Stimulated activated CD8-positive, alpha-beta memory T cell treated with anti-CD3 and anti-CD28 coated beads, Interleukin-12 subunit alpha, Interleukin-12 subunit beta, amount 100 ng/mL, for 24 hours (primary cell): Measurements from ENCODE around the gene VPS16.
"Not testable (repeated sequence)": the region's sequence is repeated elsewhere in the genome, so short reads cannot be mapped to it uniquely, and the experiment has no call there.

Experiments used
- DNase-seq: peaks from one replicate; pipeline ENCODE4 v3.0.0-alpha.2; 2020; ENCODE audit errors: extremely low read depth

VPS16 gene

DNA sequence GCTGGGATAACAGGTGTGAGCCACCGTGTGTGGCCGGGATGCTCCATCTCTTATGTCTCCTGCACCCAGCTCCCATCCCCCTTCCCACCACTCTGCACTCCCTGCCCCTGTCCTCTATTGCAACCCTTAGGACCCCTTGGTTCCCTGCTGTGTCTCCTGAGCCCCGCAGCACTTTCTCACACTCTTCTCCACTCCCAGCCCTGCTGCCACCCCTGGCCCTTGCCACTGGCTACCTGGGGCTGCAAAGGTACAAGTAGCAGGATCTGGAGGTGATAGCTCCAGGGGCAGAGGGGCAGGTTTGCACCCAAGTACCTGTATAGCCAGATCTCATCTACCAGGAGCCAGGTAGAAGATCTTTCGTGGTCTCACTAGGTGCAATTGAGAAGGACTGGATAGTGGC is 33.5 kb upstream of the VPS16 start:
- no peak for DNase-seq

DNA sequence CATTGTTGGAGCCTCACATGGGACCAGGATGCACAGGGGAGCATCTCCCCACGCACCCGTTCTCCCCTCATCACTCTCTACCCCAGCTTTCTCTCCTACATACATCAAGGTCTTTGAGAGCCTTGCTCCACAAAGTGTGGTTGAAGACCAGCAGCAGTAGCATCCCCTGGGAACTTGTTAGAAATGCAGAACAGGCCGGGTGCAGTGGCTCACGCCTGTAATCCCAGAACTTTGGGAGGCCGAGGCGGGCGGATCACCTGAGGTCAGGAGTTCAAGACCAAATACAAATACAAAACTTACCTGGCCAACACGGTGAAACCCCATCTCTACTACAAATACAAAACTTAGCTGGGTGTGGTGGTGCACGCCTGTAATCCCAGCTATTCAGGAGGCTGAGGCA is 32.6 kb upstream of the VPS16 start:
- not testable (repeated sequence) for DNase-seq

DNA sequence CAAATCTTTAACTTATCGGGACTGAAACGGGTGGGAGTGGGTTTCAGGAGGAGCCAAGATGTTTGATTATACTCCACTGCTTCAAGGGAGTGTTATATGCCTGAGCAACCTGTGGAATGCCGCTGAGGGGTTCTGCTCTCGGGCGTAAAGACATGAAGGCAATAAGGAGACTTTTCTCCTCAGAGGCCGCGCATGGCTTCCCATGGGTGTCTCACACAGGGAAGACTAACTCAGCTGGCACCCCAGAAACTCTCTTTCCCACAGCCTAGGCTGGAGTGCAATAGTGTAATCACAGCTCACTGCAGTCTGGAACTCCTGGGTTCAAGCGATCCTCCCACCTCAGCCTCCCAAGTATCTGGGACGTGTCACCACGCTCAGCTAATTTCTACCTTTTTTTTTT is 30.9 kb upstream of the VPS16 start:
- no peak for DNase-seq

DNA sequence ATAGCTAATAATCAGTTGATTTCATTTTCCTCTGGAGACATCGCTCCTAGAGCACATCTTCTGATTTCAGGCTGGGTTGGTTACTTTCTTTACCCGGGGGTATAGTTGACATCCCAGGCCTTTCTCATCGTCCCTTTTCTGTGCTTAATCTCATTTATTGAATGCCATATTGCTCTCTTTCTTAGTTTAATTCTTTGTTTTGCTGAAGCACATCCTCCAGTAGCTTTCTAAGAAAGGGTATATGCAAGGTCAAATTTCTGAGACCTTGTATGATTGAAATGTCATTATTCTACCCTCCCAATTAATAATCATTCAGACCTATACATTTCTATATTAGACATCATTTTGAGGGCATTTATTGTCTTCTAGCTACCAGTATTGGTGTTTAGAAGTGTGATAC is 28.4 kb upstream of the VPS16 start:
- DNase-seq = no peak

DNA sequence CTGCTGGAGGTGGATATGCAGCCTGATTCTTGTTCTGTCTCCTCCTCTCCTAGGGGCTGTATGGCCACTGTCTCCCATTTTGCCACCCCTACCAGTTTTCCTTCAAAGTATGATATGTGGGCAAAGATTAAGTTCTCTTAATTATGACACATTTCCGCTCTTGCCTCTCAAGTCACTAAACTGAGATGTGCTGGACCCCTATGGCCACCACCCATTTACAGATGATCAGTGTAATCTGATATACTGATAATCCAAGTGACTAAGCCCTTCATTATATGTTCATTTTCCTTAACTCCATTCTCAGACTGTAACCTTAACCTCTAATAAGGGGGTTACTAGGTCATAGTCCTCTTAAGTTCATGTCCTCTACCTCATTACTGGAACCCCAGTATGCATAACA is 26.5 kb upstream of the VPS16 start:
- no peak for DNase-seq

DNA sequence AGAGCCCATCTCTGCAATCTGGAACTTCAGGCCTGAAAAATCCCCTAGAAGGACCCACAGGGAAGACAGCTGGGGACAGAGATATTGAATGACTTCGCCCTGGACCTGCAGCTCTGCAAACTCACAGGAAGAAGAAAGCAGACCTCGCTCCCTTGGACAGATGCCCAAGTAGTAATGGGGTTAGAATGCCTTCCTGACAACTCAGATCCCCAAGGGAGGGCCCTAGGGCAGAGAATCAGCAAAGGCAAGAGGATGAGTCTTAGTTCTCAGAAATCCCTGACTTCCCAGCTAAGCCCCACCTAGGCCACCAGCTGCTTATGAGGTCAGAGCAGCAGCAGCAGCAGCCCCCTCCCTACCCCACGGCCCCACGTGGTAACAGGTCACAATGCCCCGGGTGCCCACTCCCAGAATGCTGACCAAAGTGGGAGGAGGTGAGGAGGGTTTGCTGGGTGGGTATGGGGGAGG is 25.9 kb upstream of the VPS16 start, which contains the start of gene C20orf141:
Gene C20orf141 (plus strand): TSS at position 401 of the 465 bp plus-strand sequence. CDS start 198 bp downstream, outside the sequence.
- DNase-seq = no peak

DNA sequence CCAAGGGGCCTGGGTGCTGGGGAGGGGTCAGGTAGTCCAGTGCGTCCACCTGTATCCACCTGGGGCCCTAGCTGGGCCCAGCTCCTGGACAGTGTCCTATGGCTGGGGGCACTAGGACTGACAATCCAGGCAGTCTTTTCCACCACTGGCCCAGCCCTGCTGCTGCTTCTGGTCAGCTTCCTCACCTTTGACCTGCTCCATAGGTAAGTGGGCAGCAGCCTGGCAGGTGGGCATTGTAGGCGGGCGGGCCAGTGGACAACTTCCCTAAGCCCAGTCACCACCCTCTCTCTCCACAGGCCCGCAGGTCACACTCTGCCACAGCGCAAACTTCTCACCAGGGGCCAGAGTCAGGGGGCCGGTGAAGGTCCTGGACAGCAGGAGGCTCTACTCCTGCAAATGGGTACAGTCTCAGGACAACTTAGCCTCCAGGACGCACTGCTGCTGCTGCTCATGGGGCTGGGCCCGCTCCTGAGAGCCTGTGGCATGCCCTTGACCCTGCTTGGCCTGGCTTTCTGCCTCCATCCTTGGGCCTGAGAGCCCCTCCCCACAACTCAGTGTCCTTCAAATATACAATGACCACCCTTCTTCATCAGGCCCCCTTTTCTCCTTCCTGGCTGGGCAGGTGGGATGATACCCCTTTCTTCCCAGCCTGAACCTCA is 25.2 kb upstream of the VPS16 start:
- DNase-seq = no peak

DNA sequence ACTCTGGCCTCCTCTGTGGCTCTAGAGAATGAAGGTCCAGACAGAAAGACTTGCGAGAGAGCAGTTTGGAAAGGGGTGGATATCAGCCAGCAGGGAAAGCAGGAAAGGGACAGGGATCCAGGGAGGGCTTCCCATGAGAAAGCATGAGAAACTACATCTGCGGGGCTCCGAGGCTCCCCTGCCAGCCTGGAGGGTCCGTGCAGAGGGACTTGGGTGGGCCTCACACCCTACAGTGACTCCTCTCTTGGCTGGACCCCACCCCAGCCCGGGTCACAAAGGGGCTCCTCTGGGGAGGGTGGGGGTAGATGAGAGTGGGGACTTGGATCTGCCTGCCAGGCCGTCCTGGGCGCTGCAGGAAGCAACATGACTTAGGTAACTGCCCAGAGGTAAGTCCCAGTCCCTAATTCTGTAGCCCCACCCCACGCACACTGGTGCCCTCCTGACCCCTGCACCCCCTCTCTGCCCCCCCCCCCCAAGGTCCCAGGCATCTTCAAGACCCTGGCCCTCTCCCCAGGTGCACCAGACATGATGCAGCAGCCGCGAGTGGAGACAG is 24.4 kb upstream of the VPS16 start, which contains the start of gene TMEM239:
Gene TMEM239 (plus strand): TSS at position 335 of the 553 bp plus-strand sequence. CDS start 191 bp downstream, at position 526.
- DNase-seq = no peak

DNA sequence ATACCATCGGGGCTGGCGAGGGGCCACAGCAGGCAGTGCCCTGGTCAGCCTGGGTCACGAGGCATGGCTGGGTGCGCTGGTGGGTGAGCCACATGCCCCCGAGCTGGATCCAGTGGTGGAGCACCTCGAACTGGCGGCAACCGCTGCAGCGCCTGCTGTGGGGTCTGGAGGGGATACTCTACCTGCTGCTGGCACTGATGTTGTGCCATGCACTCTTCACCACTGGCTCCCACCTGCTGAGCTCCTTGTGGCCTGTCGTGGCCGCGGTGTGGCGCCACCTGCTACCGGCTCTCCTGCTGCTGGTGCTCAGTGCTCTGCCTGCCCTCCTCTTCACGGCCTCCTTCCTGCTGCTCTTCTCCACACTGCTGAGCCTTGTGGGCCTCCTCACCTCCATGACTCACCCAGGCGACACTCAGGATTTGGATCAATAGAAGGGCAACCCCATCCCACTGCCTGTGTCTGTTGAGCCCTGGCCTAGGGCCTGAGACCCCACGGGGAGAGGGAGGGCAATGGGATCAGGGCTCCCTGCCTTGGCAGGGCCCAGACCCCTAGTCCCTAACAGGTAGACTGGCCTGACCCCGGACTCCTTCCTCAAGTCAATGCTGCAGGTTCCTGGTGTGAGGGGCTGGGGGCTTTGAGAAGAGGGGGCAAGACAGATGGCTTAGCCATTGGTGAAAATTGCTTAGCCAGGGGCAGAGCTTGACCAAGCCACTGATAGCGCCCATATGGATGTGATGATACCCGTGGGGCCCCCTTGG is 23.8 kb upstream of the VPS16 start:
- DNase-seq = no peak

DNA sequence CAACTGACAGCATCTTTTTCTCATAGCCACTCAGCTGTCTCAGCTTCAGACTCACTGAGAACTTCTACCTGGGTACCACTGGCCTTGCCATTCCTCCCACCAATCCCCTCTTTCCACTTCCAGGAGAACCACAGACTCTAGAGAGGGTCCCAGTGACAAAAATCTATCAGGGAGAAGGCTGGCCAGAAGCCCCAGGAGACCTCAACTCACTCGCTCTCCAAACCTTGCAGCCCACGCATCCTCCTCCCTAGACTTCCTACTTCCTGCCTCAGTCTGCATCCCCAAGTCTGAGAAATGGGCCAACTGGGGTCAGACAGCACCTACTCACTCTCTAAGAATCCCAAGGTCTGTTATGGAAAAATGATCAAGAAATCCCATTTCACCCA is 23.2 kb upstream of the VPS16 start:
- DNase-seq = no peak

DNA sequence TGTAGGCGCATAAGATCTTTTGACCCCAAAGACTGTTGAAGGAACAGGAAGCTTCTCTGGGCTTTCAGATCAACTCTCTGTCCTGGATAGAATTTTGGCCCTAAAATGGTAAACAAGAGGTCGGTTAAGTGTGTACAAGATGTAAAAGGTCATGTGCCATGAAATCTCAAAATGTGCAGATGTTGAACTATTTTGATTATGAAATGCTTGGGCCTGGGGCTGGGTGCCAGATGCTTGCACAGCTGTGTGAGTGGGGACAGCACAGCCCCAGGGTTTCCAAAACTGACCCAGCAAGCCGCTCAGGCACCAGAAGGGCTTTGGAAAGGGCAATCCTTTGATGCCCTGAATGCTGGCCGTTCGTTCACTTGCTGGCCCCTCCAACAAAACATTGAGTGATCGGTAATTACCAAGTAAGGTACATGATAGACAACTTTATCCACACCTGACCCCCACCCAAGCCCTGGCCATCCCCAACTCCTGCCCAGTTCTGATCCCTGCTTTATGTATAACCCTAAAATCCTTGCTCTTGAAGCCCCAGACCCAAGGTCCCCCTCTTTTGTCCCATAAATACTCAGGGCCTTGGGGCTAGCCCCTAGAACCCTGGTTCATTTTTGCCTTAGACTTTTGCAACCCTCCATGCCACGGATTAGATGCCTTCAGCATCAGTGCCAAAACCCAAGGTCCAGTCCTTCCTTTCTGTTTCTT is 22.5 kb upstream of the VPS16 start:
- DNase-seq = no peak

DNA sequence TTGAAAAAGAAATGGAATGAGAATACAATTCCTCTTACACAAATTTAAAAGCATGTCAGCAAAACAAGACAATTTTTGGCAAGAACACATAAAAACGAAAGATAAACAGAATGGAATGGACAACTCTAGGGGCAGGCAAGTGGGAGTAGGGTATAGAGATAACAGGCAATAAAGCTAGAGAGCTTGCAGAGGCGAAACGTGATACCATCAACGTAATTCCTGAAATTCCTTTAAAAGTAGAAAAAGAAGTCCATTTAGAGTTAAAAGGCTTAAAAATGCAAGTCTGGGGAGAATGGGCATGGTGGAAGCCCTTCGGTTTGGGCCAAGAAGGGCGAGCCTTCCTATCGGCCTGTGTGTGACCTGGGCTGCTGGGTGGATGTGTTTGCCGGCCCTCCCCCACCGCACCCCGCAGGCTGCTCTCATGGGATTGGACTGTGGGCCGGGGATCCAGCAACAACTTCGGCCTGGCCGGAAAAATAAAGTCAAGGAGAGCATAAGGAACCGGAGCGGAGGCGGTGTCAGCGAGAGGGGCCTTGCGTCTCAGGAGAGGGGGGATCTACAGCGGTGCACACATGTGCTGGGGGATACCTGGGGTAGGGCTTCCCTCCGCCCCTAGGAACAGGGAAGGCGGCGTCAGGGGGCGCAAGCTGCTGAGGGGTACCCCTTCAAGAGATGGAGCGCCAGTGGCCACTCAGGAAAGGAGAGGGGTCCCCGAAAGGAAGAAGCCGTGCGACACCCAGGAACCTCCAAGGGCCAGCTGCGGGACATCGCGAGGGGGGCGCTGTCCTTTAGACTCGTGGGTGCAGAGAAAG is 20.3 kb upstream of the VPS16 start:
- no peak for DNase-seq

DNA sequence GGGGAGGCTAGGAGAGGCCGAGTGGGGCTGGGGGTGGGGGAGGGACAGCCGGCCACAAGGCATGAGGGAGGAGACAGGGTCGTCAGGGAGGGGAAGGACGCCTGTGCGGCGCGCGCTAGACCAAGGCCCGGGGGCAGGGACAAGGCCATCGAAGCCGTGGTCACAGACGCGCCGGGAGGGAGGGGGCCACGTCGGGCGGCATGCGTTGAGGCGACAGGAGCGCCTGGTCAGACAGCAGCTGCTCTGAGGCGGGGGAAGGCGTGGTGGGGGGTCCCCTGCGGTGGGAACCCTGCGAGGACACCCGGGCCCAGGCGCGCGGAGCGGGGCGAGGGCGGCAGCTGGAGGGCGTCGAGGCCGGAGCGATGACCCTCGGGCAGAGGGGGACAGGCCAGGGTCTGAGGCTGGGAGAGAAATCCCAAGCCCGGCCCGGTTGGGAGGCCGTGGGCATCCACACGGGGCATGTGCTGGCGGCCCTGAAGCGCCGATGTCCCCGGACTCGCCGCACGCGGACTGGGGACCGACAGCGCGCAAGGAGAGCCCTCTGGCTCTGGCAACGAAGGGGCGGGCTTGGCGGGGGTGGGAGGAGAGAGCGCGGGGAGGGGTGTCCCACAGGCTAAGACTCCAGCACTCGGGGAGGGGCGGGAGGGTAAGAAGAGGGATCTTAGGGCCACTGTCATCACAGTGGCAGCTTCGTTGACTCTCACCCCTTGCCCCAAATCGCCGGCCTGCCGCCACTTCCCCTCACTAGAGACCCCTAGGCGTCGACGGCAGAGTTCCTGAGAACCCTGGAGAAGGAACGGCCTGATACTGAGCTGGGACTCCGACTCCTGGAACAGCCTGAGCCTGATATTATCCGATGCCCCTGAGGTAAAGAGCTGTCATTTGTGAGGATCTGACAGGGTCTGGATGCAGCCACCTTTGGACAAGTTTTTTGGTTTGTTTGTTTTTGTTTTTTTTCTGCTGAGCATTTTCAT is 19.4 kb upstream of the VPS16 start:
- DNase-seq = no peak

DNA sequence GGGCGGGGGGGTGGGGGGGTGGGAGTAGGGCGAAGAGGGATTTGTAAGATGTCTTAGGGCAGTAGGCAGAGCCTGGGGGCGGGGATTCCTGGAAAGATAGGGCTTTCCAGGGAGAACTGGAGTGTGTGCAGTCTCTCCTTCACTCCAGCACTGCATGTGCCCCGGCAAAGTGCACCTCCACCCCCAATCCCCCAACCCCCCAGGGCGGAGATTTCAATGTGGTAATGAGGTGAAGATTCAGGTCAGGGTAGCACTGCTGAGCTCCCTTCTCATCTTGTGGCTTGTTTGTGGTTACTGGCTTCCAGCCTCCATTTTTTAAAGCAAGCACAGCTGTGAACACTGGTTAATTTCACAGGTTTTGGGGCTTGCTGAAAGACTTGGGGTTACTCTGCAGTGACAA is 18.5 kb upstream of the VPS16 start:
- no peak for DNase-seq

DNA sequence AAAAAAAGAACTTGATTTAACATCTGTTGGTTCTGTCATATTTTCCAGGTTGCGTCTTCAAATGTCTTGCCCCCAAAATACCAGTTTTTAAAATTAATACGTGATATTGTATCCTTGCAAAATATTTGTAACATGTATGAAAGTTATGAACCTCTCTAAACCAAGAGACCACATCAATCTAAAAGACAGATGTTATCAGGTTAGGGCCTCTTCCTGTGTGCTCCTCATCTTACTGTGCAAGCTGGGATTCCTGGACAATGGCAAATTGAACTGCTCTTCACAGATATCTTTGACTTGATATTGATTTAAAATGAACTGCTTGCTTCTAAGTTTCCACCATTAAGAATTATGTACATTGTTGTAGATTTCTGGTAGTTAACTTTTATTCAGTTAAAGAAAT is 14.8 kb upstream of the VPS16 start:
- DNase-seq = no peak

DNA sequence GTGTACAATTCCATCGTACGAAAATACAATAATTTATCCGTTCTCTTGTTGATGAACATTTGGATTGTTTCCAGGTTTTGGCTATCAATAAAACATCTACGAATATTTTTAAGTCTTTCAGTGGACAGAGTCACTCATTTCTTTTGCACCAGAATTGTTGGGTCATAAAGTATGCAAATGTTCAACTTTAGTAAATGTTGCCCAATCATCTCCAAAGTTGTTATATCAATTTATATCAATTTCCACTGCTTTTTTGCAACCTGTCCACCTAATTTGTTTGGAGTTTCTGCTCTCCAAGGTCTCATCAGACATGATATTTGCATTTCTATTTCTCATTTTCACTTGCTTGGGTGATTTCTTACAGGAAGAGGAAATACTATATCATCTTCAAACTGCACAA is 13.9 kb upstream of the VPS16 start:
- no peak for DNase-seq

DNA sequence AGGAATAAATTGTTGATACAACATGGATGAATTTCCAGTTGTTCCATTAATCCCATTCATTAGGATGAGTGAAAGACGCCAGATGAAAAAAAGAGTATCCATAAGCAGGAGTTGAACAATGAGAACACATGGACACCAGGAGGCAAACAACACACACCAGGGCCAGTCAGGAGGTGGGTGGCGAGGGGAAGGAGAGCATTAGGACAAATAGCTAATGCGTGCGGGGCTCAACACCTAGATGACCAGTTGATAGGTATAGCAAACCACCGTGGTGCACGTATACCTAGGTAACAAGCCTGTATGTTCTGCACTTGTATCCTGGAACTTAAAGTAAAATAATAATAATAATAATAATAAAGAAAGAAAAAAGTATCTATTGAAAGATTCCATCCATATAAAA is 11.2 kb upstream of the VPS16 start:
- no peak for DNase-seq

DNA sequence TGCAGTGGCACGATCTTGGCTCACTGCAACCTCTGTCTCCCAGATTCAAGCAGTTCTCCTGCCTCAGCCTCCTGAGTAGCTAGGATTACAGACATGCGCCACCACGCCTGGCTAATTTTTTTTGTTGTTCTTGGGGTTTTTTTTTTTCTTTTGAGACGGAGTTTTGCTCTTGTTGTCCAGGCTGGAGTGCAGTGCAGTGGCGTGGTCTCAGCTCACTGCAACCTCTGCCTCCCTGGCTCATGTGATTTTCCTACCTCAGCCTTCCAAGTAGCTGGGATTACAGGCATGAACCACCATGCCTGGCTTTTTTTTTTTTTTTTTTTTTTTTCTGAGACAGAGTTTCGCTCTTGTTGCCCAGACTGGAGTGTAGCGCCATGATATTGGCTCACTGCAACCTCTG is 9.3 kb upstream of the VPS16 start:
- DNase-seq = not testable (repeated sequence)

DNA sequence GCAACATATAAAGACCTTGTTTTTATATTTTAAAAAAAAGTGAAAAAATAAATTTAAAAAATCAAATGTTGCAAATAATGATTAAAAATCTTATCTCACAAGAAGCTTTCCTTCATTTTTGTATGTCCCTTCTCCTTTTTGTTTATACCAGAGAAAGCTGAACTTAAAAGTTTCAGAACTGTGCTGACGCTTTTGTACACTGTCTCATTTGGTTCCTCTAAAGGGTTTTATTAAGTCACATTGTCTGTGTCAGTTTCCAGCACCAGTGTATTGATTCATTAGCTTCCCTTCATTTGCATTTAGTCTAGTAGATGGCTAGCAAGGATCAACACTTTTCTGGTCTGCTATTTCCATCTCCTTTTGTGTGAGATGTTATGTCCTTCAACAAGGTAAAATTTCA is 6.8 kb upstream of the VPS16 start:
- DNase-seq = no peak

DNA sequence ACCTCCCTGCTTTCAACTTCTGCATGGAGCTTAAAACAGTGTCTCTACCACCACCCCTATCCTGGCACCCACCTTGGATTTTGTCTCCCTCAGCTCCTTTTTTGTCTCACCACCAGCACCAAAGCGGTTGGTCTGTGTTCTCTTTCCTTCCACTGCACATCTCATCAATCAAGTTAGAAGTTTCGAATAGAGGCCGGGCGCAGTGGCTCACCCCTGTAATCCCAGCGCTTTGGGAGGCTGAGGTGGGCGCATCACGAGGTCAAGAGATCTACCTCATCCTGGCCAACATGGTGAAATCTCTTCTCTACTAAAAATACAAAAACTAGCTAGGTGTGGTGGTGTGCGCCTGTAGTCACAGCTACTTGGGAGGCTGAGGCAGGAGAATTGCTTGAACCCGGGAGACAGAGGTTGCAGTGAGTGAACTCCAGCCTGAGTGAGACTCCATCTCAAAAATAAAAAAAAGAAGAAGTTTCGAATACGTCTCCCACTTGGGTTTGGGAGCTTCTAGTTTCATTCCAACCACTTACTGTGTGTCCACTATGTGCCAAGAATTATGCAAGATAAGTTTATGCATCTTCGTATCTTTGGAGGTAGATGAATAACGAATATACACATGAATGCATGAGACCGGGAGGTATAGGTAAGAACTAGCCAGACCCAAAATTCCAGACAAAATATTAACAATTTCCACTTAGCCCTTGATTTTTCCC is 6.0 kb upstream of the VPS16 start:
- DNase-seq = no peak
